ENCODE results near the gene RUSC2.

The RUSC2 gene

DNA sequence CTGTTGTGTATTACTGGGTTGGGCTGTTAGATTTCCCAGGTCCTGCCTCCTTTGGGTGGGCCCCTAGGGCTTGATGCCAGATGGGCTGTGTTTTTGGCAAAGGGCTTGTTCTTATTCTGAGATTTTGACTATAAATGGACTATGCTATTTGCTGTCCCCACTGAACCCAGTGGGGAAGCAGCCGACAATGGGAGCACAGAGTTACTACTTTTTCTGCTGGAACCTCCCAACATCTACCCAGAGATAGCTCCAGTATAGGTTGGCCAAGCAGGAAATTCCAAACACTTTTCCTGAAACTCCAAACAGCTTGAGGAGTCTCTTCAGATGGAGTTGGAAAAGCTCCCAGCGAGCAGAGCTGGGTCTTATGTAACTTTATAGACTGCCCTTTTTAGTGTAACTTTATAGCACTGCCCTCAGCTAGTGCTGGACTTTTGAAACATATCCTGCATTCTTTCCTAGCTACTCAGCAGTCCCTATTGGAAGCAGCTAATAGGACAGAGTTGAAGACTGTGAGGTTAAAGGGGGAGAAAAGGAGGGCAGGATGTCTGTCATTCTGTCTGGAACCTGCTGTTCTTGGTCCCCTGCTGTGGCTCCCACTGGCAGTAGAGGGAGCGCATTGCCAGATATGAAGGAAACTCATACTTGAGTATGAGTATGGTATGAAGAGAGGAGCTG, 21.0 kb downstream of the RUSC2 start:
- TF ChIP-seq, protein P1, sequence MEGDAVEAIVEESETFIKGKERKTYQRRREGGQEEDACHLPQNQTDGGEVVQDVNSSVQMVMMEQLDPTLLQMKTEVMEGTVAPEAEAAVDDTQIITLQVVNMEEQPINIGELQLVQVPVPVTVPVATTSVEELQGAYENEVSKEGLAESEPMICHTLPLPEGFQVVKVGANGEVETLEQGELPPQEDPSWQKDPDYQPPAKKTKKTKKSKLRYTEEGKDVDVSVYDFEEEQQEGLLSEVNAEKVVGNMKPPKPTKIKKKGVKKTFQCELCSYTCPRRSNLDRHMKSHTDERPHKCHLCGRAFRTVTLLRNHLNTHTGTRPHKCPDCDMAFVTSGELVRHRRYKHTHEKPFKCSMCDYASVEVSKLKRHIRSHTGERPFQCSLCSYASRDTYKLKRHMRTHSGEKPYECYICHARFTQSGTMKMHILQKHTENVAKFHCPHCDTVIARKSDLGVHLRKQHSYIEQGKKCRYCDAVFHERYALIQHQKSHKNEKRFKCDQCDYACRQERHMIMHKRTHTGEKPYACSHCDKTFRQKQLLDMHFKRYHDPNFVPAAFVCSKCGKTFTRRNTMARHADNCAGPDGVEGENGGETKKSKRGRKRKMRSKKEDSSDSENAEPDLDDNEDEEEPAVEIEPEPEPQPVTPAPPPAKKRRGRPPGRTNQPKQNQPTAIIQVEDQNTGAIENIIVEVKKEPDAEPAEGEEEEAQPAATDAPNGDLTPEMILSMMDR (IDR thresholded peaks at IDR 0.05; ENCODE audit: extremely low read depth, missing control alignments) = no peak
- no peak for DNase-seq (ENCODE audit: low spot score)

DNA sequence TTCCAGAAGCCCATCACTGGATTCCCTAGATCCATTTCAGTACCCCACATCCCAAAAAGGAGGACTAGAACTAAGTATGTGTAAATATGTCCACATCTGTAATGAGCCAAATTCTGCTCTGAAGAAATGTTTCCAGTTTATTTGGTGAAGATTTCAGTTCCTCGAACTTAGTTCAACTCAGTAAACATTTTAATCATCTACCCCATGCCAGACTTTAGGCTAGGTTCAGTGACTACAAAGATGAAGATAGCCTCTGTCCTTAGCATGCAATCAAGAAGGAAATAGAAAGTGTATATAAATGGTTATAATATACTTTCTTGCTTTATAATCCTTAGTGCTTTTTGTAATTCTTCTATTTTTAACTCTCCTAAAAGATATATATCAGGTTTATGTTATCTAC, 21.5 kb downstream of the RUSC2 start:
- TF ChIP-seq, protein P1 (IDR thresholded peaks at IDR 0.05; ENCODE audit: extremely low read depth, missing control alignments) = no peak
- DNase-seq (ENCODE audit: low spot score) = no peak

DNA sequence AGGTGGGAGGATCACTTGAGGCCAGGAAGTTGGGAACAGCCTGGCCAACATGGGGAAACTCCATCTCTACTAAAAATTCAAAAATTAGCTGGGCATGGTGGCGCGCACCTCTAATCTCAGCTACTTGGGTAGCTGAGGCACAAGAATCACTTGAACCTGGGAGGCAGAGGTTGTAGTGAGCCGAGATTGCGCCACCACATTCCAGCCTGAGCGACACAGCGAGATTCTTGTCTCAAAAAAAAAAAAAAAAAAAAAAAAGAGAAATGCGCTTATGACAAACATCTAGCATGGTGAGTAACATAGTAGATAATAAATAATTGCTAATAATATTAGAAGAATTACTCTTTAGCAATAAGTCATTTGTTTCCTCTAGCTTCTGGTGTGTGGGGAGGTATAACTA, 25.9 kb downstream of the RUSC2 start:
- TF ChIP-seq, protein P1 (IDR thresholded peaks at IDR 0.05; ENCODE audit: extremely low read depth, missing control alignments) = no peak

DNA sequence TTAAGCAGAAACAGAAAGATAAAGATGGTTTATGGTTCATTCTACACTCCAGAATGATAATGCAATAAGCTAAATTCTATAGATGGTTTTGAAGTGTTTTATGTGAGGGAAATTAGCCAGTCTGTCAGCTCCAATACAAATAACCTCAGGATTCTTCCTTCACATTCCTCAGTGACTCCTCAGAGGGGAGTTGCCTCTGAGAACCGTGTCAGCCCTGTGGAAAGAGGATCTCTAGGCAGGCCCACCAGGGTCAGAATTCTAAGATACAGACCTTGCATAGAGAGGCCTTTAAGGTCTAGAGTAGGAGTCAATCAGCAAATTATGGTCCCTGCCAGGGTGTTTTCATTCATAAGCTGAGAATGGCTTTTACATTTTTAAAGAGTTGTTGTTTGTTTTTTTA, 26.6 kb downstream of the RUSC2 start:
- TF ChIP-seq, protein P1 (IDR thresholded peaks at IDR 0.05; ENCODE audit: extremely low read depth, missing control alignments) = no peak
- DNase-seq (ENCODE audit: low spot score) = no peak

More for the DNA sequence above, 25.9 kb downstream of the RUSC2 start:
- DNase-seq (ENCODE audit: low spot score) = no peak

DNA sequence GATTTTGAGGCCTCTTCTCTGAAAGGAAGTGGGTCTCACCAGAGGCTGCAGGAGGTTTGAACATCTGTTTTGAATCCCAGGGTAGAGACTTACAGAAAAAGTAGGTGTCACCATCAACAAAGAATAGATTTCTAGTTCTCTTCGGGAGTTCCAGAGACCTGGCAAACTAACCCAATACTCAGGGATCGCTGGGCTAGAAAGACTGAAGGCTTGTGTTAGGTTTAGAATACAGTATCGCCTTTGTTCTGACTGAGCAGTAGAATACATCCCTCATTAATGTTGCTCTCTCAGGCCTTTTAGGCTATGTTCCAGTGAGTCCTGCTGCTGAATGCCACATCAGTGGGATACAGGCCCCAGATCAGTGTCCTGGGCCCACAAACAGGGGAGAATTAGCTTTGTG, 27.2 kb downstream of the RUSC2 start:
- TF ChIP-seq, protein P1 (IDR thresholded peaks at IDR 0.05; ENCODE audit: extremely low read depth, missing control alignments) = no peak
- DNase-seq (ENCODE audit: low spot score) = no peak

DNA sequence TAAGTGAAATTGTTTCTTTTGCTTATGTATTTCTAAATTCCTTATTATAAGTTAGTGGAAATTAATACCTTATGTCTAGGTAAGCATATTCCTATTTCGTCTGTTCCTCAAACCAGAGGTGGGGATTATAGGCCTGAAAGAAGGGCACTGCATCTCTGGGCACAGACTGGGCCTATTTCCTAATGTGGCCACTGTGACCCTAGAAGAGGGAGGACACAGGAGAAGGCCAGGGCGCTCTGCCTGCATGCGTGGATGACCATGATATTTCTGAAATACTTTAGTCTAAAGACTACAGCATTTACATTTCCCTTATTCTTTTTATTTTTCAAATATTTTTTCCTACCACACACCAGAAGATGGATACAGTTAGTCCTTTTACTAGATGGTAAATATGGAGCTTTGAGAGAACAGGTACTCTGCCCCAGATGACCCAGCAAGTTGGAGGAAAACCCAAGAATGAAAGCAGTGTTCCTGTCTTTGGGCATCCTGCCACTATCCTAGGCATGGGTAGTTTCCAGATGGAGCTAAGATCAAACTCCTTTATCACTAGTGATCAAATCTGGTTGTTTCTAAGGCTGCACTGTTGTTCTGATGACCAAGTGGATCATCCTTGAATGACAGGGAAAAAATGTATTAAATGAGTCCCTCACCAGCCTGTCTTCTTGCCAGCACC, 27.8 kb downstream of the RUSC2 start:
- no peak for DNase-seq (ENCODE audit: low spot score)
- TF ChIP-seq, protein P1 (IDR thresholded peaks at IDR 0.05; ENCODE audit: extremely low read depth, missing control alignments) = no peak

DNA sequence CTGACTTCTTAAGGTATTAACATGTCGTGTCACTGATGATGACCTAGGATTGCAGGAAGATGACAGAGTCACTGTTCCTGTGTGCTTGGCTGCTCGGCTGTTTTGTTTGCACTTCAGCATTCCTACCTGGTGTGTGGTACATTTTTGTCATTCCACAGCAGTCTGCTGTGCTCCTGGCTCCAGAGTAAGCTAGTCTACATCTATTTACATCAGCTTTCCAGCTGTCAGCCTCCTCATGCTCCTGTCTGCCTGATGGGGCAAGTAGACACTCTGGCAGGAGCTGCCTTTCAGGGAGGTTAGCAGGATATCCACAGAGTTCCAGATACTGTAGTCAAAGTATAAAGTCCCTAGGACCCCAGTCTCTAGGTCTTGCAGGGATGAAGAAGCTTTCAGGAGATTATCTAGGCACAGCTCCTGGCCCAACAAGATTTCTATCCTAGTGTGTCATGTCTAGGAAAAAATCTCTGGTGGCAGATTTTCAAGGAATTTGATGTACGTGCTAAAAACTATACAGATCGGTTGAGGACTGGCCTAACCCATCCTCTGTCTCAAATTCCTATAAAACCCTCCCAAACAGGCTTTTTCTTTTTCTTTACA, 28.4 kb downstream of the RUSC2 start:
- TF ChIP-seq, protein P1 (IDR thresholded peaks at IDR 0.05; ENCODE audit: extremely low read depth, missing control alignments) = no peak
- no peak for DNase-seq (ENCODE audit: low spot score)

All from GM20000 (cell line).